GM19099 (cell line): ENCODE data around the gene LUC7L3.

Experiments used
- POLR2A ChIP-seq: IDR thresholded peaks from 3 replicates; pipeline ENCODE4 v1.6.1; 2011; ENCODE audit warnings: low read depth; ENCODE audit not compliant: insufficient read length; ENCODE audit errors: extremely low read depth

The LUC7L3 gene

DNA sequence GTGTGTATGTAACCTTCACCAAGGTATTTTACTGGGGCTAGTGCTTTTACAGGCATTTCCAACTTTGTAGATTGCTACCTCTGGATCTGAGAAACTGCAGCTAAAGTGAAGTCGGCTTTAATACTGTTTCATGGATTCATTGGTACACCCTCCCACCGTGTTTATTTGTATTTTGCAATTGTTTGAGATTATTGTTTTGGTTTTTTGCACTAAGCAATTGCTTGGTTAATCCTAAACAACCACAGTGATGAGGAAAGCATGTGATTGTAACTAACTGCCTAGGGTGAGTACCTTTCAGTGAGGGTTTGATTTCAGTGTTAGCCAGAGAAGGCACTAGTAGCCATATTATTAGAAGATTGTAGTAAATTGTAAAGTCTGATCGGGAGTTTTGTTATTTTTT, 3.3 kb downstream of the LUC7L3 start:
- no peak for TF ChIP-seq POLR2A

DNA sequence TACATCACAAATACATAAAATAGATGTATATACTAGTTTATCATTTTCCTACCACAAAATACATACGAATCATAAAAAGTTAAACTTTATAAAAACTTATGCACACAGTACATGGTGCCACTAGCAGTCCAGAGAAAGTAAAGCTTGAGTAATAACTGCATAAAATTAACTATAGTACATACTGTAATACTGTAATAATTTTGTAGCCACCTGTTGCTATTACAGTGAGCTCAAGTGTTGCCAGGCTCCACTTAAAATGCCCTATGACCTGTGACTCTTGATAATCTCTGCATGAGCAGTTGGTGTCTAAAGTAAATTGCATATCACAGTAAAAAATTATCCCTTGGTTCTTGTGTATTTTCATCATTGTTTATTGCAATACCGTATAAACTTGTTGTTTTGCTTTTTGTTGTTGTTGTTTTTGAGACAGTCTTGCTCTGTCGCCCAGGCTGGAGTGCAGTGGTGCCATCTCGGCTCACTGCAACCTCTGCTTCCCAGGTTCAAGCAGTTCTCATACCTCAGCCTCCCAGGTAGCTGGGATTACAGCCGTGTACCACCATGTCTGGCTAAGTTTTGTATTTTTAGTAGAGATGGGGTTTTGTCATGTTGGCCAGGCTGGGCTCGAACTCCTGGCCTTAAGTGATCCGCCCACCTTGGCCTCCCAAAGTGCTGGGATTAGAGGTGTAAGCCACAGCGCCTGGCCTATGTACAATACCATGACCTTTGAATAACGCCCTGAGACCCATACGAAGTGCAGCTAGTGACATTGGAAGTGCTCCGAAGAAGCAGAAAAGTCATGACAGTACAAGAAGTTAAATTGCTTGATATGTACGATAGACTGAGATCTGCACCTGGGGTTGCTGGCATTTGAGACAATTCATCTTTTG, 6.6 kb downstream of the LUC7L3 start:
- no peak for TF ChIP-seq POLR2A

DNA sequence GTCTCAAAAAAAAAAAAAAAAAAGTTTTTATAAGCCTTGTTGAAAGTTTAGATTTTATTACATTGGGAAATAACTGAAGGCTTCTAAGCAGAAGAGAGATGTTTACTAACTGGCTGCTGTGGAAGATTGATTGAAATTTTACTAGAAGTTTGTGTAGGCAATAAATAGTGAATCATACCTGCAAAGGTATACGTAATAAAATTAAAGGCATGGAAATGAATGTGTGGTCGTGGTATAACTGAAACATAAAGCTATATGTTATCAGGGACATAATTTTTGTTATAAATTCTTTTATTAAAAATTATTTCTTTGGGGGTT, 8.7 kb downstream of the LUC7L3 start:
- TF ChIP-seq POLR2A, result no peak

DNA sequence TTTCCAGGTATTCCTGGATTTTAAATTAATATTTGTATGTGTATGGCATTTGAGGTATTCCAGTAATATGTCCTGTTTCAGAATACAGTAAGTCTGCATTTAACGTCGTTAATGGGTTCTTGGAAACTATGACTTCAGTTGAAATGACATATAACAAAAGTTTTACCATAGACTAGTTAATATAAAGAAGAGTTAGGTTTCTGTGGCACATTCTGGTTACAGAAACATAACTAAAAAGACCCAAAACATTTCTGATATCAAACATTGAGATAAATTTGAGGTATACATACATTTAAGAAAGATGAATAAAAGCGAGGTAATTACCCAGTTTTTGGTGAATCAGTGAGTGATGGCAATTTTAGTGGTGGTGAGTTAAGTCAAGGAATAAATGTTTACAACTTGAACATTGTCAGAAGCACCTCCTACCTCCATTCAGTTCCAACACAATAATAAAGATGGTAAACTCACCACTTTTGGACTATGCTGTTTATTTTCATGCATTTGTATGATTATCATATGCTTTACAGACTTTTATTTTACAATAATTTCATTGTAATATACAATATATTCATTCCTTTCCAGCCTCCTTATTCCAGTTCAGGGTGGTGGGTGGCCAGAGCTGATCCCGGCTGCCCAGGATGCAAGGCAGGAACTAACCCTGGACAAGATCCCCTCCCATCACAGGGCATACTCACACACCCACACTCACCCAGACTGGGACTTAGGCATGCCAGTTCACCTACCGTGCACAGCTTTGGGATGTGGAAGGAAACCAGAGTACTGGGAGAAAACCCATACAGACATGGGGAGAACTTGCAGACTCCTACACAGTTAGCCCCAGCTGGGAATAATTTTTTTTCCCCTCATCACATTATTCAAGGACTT, 9.7 kb downstream of the LUC7L3 start:
- TF ChIP-seq POLR2A, result no peak

DNA sequence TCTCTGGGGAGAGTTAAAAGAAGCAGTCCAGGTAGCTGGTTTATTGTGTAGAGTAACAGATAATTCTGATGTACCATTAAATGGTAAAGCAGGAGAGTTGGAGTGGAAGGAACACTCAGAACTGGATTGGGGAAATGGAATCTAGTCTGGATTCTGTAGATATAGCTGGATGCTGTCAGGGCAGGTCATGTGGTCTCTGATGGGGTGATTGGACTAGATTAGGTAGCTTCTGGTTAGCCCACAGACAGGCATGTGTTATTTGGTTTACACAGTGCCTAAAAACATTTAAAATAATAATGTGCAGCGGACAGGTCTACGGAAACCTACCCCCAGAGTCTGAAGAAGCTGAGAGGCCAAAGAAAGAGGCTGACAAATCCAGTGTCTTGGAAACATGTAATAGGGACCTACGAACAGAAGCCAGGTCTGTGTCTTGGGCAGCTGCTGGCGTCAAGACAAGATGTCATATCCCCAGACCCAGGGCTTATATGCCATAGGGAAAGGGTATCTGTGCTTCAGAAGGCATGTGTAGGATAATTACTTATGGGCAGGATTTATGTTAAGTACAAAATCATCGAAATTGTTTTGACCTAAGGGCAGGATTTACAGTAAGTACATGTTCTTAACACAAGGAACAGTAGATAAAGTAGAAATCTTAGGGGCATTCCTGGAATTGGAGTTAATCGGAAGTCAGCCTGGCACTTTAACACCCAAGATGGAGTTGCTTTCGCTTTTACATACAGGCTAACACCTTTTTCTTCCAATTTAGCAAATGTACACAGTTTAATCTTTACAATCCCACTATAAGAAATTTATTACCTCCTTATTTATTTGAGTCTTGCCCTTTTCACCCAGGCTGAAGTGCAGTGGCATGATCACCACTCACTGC, 12.4 kb downstream of the LUC7L3 start:
- no peak for TF ChIP-seq POLR2A

DNA sequence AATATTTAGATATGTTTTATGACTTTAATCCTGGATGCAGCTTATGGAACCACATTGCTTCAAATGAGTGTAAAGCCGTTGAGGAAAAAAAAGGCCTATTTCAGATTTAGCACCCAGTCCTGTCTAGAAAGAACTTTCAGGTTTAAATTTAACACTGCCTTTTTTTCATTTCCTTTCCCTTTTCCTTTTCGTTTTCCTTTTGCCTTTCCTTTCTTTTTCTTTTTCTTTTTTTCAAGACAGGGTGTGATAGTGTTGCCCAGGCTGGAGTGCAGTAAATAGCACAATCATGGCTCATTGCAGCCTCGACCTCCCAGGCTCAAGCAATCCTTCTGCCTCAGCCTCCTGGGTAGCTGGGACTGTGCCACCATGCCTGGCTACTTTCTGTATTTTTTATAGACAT, 15.9 kb downstream of the LUC7L3 start:
- no peak for TF ChIP-seq POLR2A

DNA sequence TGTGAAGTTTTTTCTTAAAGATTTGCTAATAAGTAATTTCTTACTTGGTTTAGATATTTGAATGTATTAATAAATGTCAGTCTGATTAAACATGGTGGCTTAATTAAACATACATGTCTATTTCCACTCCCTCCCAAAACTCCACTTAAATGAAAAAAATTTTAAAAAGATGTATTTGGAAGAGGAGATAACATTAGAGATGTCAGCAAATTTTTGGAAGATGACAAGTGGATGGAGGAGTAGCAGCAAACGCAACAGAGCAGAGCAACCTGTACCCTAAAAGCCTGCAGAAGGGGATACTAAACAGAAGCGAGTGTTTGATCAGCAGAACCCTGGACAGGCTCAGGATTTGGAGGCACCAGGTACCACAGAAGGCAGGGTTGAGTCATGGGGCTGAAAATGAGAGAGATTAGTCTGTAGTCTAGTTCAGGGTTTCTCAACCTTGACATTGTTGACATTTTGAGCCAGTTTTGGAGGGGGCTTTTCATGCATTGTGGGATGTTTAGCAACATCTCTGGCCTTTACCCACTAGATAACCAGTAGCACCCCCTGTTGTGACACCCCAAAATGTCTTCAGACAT, 17.8 kb downstream of the LUC7L3 start:
- TF ChIP-seq POLR2A, result no peak

DNA sequence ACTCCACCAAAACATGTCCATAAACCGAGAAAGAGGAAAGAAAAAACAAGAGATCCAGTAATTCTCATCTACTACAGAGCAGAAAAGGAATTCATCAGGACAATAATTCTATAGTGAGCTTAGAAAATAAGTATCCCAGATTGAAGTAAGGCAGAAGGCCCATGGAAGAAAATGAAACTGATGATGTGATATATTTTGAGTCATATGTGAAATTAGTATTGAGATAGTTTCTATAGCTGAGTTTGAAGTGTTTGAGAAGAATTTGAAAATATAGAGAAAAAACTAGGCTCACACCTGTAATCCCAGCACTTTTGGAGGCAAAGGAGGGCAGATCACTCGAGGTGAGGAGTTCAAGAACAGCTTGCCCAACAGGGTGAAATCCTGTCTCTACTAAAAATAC, 19.7 kb downstream of the LUC7L3 start:
- TF ChIP-seq POLR2A, result no peak

DNA sequence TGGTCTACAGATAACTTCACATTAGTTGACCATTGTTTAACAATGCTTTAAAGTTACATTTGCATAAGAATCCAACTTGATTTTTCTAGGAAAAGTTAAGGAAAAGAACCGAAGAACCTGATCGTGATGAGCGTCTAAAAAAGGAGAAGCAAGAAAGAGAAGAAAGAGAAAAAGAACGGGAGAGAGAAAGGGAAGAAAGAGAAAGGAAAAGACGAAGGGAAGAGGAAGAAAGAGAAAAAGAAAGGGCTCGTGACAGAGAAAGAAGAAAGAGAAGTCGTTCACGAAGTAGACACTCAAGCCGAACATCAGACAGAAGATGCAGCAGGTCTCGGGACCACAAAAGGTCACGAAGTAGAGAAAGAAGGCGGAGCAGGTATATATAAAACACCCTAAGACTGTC, 26.2 kb downstream of the LUC7L3 start:
- TF ChIP-seq POLR2A, result no peak

DNA sequence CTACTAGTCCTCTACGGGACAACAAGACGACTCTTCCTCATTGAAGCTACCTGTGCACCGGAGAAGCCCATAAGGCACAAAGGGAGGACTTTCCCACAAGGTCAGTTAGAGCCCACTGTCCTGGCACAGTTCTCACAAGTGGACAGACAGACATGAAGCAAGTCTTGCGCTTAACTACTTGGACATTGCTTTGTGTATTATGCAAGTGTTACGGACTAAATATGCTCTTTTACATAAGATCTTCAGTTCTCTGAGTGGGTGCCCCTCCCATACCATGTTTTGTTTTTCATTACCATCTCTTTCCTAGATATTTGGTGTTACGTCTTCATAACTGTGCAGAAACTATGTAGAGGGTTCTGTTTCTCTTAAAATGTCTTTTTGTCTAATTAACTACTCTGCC, 29.8 kb downstream of the LUC7L3 start:
- no peak for TF ChIP-seq POLR2A

DNA sequence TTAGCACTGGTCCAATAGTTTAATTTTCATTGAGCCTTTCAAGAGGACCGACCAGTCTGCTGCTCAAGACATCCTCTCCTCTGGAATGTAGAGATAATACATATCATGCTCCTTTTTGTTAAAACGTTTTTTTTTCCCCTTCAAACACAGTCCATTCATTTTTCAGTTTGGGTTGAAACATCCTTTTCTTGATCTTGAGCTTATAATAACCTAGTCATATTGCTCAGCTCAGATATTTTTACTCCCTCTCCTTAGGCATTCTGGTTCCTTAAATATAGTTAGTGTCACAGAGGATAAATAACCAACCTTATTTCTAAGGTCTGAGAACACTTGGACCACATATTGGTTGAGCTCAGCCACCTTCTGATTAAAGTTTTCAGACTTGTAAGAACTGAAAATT, 35.1 kb downstream of the LUC7L3 start:
- TF ChIP-seq POLR2A, result no peak

DNA sequence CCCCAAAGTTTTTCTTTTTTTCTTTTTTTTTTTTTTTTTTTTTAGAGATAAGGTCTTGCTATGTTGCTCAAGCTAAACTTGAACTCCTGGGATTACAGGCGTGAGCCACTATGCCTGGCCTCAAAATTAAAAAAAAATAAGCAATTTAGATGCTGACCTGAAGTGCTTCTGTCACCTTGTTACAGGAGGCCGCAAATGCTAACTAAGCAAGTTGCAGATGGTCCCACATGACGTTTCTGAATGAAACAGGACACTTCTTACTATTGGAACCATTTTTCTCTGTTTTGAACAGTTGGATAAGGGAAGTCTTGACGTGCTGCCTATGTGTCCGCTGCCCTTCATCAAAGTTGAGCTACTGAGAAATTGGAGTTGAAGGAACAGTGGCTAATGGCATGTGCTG, 39.1 kb downstream of the LUC7L3 start:
- no peak for TF ChIP-seq POLR2A

DNA sequence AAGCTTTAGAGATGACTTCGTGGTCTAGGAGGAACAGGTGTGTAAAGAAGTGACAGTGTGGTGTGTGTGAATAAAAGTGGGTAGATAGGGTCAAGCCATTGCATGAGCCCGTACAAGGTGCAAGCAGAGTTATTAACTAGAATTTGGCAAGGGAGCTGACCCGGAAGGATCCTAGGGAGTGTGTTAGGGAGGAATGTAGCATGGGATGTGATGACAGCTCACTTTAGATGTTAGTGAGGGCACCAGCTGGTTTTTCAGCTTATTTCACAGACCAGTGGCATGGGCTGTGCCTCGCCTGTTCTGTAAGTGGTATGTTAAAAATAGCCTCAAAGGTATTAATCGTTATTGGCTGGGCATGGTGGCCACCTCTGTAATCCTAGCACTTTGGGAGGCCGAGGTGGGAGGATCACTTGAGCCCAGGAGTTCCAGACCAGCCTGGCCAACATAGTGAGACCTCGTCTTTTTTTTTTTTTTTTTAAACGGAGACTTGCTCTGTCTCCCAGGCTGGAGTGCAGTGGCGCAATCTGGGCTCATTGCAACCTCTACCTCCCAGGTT, 39.7 kb downstream of the LUC7L3 start:
- no peak for TF ChIP-seq POLR2A

DNA sequence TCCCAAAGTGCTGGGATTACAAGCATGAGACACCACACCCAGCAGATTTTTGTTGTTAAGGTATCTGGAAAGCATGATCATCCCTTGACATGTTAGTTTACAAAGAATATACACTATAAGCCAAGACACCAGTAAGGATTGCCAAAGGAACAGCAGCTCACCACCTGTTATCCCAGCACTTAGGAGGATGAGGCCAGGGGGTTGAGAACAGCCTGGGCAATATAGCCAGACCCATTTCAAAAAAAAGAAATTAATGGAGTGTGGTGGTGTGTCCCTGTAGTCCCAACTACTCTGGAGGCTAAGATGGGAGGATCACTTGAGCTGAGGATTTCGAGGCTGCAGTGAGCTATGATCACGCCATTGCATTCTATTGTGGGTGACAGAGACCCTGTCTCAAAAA, 42.8 kb downstream of the LUC7L3 start:
- no peak for TF ChIP-seq POLR2A
